ENCODE data around the gene AMDHD1. TPM values are rescaled to one million over a fixed set of nuclear protein-coding genes. Genes with fewer than 3 reads are reported as not detected.
A peak's percentile ranks its signal among the peaks of the same experiment; 100 is the strongest.

The AMDHD1 gene
- total and polyA plus RNA-seq, 2 of the 4 experiments (the other 2 are of a cell fraction): under 0.01 TPM; not detected in 1

DNA sequence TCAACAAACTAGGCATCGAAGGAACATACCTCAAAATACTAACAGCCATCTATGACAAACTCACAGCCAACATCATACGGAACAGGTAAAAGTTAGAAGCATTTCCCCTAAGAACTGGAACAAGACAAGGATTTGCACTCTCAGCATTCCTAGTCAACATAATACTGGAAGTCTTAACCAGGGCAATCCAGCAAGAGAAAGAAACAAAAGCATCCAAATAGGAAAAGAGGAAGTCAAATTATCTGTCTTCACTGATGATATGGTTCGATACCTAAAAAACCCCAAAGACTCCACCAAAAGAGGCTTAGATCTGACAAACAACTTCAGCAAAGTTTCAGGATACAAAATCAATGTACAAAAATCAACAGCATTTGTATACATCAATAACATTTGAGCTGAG, 33.3 kb upstream of the AMDHD1 start:
- Histone ChIP-seq H2AFZ (replicated peaks; ENCODE audit: low read length, poor library complexity) (no peak overlapping the region), H3K4me3 (ENCODE audit: insufficient read depth, low read depth, low read length) (no peak overlapping the region), H3K56ac (ENCODE audit: extremely low read depth, insufficient read depth, low read length) (no peak overlapping the region), H3K14ac (replicated peaks; ENCODE audit: low read depth, low read length) (no peak overlapping the region), H4K8ac (ENCODE audit: low read depth in 2 of 2, low read length in 2 of 2) (no peak overlapping the region), H3K18ac (ENCODE audit: low read depth, low read length) (no peak overlapping the region), H3K23ac (ENCODE audit: low read depth, low read length) (no peak overlapping the region), H3K4ac (ENCODE audit: low read depth, low read length) (no peak overlapping the region), H3K4me2 (ENCODE audit: low read depth, low read length) (no peak overlapping the region), H4K91ac (ENCODE audit: insufficient read depth, low read depth, low read length) (no peak overlapping the region), H3K27me3 (ENCODE audit: control insufficient read depth, insufficient read depth, low read length) (no peaks in the 10 kb centered on the region), H3K9ac (ENCODE audit: low read depth, low read length) (no peak overlapping the region), H4K5ac (ENCODE audit: low read depth, low read length) (no peak overlapping the region), H2BK120ac (ENCODE audit: low read depth, low read length) (no peak overlapping the region), H3K79me1 (ENCODE audit: low read depth in 1 of 2, low read length in 2 of 2) (no peaks in the 10 kb centered on the region), H2AK5ac (ENCODE audit: low read depth, low read length) (no peak overlapping the region), H4K20me1 (ENCODE audit: insufficient read depth, low read length) (no peaks in the 10 kb centered on the region), H3K9me3 (ENCODE audit: control insufficient read depth, insufficient read depth, low read length) (no peaks in the 10 kb centered on the region), H3K4me1 (ENCODE audit: control insufficient read depth, insufficient read depth, low read length) (no peaks in the 10 kb centered on the region), H3K27ac (ENCODE audit: insufficient read depth, low read length) (no peak overlapping the region), H3K36me3 (ENCODE audit: control insufficient read depth, insufficient read depth, low read length) (no peaks in the 10 kb centered on the region), H3K9me1 (ENCODE audit: insufficient read depth, low read length) (no peaks in the 10 kb centered on the region), H2BK5ac (ENCODE audit: low read depth, low read length, poor library complexity, severe bottlenecking) (no peak overlapping the region), H2BK15ac (ENCODE audit: low read depth, low read length) (no peak overlapping the region), H2BK20ac (ENCODE audit: low read depth, low read length) (no peak overlapping the region), H2AK9ac (replicated peaks; ENCODE audit: low read depth, low read length, poor library complexity) (no peak overlapping the region)
- TF ChIP-seq BHLHE40 (IDR thresholded peaks at IDR 0.05; ENCODE audit: low read depth, low read length) (no peak), MAFK (IDR thresholded peaks at IDR 0.05; ENCODE audit: low read depth, low read length) (peak; percentile 47)
- in situ Hi-C loops (cut with MboI; ENCODE audit: low sequenced_read_pairs) (no loop called here), intact Hi-C loops (cut with micrococcal nuclease) (no loop called here), dilution Hi-C loops (cut with HindIII; ENCODE audit: low sequenced_read_pairs, unreplicated experiment) (no loop called here)
- DNase-seq (no peak), ATAC-seq (ENCODE audit: low read depth) (no peak)
- WGBS, 2 experiments (ENCODE audit: extremely low coverage in 2 of 2, insufficient read length in 1 of 2): no CpG with 5 or more reads among the region's 3 CpGs
- POLR2A ChIA-PET (ENCODE audit: unreplicated experiment): no interaction called here
- no TSS peak for BruUV-seq (replicated peaks)
- CTCF ChIA-PET: no interaction called here
